NCI-H446 (cell line): Measurements from ENCODE around the gene P4HB.

ENCODE experiments used
- DNase-seq, 2 experiments: peaks; one replicate each; lab custom pipeline; 2025; lab: John Stamatoyannopoulos, UW

P4HB gene

DNA sequence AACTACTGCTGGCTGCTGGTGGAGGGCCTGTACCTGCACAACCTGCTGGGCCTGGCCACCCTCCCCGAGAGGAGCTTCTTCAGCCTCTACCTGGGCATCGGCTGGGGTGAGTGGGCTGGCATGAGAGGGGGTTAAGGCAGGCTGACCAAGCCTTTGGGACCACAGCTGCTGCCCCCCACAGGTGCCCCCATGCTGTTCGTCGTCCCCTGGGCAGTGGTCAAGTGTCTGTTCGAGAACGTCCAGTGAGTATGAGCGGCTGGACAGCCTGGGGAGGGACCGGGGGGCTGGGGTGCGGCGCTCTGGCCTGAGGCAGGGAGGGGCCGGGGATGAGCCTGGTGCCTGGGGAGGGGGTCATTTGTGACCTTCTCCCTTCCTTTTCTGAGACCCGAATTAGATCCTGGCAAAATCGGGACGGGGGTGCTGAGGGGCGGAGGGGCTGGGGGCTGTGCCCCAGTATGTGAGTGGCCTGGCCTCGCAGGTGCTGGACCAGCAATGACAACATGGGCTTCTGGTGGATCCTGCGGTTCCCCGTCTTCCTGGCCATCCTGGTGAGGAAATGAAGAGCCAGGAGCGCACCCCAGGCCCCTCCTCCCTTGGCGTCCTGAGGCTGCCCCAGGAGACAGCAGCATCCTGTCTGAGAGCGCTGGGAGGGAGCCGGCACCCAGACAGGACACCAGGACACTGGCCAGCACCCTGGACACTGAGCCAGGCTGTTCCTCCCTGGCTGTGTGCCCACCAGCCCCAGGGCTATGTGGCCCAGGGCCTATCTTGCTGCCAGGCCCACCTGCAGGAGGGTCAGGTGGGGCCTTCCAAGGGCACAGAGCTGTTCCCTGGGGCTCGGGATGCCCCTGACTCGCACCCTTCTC lies 48.4 kb downstream of the P4HB start:
- DNase-seq: no peak

DNA sequence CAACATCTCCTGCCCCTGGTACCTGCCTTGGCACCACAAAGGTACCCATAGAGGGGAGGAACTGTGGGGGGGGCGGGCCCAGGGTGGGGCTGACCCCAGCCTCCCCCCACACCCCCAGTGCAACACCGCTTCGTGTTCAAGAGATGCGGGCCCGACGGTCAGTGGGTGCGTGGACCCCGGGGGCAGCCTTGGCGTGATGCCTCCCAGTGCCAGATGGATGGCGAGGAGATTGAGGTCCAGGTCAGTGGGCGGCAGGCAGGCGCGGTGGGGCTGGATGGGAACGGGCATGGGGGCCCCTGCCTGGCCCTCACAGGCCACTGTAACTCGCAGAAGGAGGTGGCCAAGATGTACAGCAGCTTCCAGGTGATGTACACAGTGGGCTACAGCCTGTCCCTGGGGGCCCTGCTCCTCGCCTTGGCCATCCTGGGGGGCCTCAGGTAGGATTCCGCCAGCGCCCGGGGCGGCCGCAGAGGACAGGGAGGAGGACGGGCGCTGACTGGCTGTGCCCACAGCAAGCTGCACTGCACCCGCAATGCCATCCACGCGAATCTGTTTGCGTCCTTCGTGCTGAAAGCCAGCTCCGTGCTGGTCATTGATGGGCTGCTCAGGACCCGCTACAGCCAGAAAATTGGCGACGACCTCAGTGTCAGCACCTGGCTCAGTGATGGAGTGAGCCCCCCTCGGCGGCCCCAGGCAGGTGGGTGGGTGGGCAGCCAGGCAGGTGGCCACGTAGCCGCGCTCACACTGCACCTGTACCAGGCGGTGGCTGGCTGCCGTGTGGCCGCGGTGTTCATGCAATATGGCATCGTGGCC lies 49.2 kb downstream of the P4HB start:
- no peak for DNase-seq

DNA sequence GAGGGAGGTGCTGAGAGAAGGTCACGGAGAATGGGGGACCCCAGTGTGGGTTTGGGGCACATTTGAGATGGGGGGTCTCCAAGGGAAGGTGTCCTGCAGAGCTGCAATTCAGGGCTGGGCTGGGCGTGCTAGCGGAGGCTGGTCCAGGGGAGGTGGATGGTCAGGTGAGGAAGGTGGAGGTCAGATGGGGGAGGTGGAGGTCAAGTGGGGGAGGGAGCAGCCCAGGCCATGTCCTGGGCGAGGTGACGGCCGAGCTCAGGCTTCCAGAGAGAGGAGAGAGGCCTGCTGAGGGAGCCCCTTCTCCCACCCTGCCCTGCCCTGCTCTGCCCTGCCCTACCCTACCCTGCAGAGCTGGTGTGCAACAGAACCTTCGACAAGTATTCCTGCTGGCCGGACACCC lies 49.9 kb downstream of the P4HB start:
- DNase-seq: no peak

DNA sequence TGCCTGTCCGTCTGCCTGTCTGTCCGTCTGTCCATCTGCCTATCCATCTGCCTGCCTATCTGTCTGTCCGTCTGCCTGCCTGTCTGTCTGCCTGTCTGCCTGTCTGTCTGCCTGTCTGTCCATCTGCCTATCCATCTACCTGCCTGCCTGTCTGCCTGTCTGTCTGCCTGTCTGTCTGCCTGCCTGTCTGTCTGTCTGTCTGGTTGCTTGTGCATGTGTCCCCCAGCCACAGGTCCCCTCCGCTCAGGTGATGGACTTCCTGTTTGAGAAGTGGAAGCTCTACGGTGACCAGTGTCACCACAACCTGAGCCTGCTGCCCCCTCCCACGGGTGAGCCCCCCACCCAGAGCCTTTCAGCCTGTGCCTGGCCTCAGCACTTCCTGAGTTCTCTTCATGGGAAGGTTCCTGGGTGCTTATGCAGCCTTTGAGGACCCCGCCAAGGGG lies 50.8 kb downstream of the P4HB start:
- no peak for DNase-seq

DNA sequence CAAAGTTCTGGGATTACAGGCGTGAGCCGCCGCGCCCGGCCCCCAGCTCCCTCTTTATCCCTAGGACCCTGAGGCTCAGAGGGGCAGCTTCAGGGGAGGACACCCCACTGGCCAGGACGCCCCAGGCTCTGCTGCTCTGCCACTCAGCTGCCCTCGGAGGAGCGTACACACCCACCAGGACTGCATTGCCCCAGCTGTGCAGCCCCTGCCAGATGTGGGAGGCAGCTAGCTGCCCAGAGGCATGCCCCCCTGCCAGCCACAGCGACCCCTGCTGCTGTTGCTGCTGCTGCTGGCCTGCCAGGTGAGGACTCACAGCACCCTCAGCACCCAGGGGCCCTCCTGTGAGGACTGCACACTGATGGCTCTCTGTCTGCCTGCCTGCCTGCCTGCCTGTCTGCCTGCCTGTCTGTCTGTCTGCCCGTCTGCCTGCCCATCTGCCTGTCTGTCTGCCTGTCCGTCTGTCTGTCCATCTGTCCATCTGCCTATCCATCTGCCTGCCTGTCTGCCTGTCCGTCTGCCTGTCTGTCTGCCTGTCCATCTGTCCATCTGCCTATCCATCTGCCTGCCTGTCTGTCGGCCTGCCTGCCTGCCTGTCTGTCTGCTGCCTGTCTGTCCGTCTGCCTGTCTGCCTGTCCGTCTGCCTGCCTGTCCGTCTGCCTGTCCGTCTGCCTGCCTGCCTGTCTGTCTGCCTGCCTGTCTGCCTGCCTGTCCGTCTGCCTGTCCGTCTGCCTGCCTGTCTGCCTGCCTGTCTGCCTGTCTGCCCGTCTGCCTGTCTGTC lies 51.4 kb downstream of the P4HB start:
- DNase-seq: no peak

DNA sequence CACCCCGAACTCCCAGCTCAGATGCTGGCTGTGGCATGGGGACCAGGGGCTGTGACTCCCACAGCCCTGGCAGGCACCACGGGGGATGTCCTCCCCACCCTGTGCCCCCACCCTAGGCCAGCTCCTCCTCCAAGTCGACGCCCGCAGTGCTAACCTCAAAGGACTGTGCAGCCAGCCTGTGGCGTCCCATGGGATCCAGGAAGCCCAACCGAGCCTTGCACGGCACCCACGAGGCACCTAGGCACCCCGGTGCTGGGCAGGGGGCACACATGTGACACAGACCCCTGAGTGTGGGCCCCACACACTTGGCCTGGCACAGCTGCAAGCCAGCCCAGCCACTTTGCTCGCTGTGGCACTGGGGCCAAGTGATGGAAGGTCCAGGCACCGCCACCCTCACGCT lies 52.5 kb downstream of the P4HB start:
- DNase-seq: no peak

DNA sequence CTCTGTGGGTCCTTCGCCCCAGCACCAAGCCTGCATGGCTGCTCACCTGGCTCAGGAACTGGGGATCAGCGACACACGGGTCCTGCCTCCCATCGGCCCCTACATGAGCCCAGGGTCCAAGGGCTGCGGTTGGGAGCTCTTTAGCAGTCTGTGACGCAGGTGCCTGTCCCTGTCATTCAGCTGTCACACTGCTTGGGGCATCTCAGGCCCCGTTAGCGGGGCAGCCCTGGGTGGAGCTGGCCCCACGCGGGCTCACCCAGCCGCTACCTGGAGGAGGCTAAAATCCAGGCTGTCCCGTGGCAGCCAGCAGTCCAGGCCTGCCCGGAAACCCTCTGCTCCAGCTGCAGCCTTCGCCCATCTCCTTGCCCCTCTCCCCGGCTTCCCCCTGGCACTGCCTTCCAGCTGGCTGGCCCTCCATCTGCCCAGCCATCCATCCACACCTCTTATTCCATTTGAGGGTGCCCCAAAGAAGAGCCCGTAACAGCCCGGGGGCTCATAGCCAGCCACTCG lies 53.1 kb downstream of the P4HB start:
- DNase-seq: no peak

DNA sequence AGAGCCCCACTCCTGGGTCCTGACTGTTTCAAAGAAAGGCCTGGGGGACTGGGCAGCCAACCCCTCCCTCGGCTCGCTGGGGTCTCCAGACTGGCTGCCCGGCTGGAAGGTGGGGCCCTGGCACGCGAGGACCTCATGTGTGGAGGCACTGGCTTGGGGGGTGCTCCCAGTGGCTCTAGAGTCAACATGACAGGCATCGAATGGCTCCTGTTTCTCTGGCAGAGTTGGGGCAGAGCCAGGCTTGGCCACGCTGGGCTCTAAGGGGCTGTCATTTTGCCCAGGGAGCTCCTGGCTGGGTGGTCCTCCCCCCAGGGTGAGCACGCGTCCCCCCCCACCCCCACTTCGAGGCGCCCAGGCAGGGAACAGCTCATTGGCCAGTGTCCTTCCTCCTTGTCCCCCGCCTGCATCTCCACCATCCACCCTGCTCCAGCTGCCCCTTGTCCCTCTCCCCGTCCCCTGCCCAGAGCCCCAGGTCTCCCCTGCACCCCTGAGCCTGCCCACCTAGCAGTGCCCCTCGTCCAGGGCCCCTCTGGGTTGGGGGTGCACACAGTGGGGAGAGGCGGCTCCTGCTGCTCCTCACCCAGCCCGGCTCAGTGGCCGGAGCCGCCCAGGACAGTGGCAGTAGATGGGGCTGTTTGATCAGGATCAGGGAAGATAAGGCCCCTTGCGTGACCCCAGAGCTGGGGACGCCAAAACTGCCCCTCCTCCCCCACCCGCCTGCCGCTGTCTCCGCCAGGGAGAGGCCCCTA lies 53.7 kb downstream of the P4HB start:
- DNase-seq: no peak

DNA sequence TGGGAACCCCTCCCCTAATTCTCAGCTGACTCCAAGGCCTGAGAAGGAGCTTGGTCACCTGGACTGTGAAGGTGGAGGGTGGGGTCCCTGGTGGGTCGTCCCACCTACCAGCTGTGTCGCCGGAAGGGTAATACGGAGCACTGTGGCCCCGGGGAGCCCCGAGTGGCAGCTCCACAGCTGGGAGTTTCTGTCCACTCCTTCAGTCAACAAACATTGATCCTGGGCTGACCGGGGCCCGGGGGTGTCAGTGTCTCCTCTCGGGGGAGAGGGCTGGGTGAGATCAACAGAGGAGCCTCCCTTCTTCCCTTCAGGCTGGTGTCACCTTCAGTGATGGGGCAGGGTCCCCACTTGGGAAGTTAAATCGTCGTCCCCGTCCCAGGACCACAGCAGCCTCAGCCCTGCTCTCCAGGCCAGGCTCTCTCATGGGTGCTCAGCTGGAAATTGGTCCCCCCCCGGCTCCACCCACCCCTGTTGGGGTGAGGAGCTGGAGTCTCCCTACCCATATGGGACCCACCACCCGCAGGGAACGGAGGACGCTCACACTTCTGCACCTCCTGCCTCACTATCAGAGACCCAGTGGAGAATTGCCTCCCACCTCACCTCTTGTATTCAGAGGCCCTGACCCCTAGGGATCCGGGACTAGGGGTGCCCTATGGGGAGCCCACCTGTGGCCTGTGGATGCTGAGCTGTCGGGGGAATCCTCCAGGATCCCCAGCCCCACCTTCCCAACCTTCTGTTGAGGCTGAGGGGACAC lies 54.5 kb downstream of the P4HB start:
- DNase-seq: no peak

DNA sequence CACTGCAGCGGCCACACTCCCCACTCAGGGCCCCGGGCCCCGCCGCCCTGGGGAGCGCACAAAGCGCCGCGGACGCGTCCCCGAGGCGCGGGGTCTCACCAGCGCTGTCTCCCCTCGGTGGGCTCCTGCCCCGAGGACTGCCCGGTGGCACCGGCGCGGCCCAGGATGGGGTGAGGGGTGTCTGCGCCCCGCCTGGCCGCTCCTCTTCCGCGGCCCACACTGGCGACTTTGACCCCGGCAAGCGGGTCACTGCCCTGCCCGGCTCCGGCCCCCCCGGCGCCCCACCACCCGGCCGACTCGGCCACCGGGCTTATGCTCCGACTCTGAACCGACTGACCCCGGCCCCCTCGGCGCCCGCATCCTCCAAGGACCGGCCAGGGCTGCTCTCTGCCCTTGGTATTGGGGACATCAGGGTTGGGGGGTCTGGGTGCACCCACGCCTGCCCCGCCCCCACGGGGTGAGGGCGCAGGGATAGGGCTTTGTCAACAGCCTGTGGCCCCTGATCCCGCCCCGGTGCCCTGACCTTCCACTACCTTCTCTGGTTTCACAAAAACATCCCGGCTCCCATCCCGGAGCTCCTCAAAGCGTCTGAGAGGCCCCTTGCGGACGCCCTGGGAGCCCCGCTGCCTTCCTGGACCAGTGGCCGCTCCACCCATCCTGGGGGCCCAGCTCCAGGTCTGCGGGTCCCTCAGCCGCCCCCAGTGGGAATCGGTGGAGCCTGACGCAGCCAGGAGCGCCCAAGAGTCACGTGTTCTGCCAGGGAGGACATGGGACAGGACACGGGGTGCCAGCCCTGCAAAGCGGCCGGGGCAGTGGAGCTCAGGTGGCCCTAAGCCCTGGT lies 55.6 kb downstream of the P4HB start:
- DNase-seq: no peak

DNA sequence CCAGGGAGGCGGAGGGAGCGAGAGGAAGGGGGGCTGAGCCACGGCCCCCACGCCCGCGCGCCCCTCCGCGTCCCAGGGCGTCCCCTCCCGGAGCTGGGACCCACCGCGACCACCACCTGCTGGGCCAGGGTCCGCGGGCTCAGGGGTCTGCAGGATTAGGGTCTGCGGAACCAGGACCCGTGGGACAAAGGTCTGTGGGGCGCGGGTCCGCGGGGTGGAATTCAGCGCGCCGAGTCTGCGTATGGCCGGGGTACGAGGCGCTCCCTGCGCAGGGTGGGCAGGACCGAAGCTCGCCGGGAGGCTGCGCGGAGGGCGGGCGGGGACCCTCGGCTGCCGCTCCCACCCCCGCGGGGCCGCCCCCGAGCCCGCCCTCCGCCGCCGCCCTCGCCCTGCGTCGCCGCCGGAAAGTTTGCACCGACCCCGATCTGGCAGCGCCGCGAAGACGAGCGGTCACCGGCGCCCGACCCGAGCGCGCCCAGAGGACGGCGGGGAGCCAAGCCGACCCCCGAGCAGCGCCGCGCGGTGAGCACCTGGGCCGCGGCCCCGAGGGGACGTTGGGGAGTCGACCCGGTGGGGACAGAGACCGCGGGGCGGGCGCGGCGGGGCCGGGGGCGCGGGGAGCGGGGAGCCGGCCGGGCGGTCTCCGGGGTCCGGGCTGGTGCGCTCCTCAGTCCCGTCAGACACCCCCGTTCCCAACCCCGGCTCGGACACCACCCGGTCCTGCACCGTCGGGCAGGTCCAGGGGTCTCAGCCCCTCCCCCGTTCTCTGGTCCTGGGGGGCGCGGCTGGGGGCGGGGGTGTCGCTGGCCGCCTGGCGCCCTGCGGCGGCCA lies 56.4 kb downstream of the P4HB start, which contains the start of gene GCGR:
TSS of gene GCGR (plus strand) at position 423 of the 831 bp plus-strand sequence. CDS start 4,869 bp downstream, outside the sequence.
- no peak for DNase-seq

DNA sequence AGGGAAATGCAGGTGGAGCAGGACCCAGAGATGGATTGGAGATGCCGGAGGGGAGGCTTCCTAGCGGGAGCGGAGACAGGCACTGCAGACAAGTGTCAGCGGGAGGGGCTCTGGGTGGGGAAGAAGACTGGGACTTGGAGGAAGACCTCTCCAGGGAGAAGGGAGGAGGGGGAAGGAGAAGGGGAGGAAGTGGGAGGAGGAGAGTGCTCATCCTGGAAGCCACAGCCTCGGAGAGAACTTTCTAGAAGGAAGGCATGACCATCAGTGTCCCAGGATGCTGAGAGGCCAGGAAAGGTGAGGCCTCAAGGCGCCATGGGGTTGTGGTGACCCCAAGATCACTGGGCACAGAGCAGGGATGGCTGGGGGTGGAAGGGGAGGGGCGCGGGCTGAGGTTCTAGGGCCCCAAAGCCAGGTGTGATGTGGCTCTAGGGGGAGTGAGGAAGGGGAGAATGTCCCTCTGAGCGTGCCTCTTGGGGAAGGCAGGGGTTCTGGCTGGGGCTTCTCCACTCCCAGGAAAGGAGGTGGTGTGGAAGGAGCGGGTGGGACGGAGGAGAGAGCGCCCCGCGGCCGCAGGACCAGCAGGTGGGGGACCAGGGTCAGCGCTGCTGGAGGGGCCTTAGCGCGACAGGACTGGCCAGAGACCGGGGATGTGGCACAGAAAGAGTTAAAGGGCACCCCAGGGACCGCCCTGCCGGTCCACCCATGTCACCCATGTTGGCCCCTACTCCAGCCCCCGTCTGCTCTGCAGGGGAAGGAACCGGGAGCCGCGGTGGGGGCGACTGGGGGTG lies 57.3 kb downstream of the P4HB start:
- no peak for DNase-seq

DNA sequence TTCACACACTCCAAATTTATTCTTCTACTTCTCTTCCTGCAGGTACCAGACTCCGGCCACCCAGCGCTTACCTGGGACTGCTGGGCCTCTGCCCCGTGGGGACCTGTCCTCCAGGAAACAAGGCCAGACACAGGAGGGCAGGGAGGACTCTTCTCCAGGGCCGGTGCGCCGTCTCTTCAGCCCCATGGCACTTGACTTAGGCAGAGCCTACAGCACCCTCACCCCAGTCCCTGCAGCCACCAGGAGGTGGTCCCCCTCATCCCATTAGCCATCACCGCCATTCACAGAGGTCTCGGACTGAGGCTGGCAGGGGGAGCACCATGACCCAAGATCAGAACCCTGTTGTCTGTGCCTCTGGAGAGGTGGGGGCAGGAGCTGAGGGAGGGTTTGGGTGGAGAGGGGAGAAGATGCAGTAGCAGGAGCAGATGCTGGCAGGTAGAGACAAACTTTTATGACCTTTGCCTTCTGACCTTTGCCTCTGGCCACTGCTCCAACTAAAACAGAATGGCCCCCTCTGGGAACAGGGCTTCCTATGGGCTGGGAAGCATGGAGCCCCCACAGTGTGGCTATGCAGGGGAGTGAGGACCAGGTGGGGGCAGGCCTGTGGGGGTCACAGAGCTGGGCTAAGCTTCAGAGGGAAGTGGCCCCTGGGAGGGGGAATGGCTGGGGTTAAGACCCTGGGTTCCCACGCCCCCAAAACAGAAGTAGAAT lies 58.1 kb downstream of the P4HB start:
- DNase-seq: no peak

DNA sequence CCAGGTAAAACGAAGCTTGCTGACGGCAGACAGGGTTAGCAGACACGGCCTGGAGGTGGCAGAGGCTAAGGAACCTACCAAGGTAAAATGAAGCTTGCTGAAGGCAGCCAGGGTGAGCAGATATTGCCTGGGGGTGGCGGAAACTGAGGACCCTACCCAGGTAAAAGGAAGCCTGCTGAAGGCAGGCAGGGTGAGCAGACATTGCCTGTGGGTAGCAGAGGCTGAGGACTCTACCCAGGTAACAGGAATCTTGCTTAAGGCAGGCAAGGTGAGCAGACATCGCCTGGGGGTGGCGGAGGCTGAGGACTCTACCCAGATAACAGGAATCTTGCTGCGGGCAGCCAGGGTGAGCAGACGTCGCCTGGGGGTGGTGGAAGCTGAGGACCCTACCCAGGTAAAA lies 59.0 kb downstream of the P4HB start:
- no peak for DNase-seq

DNA sequence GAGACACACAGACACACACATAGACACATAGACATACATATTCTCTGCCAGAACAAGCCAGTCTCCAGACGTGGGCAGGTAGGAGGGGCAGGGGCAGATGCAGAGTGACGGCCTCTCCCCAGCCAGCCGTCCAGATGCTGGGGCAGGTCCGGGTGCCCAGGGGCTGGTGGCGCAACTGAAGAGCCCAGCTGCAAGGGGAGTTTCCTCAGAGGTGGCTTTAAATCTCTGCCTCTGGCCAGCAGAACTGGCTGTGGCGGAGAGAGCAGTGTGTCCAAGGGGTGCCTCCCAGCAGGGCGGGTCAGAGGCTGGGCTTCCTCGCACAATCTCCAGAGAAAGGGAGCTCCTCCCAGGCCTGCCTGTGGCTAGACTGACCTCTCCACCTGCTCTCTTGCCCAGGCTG lies 65.8 kb downstream of the P4HB start:
- DNase-seq: no peak

DNA sequence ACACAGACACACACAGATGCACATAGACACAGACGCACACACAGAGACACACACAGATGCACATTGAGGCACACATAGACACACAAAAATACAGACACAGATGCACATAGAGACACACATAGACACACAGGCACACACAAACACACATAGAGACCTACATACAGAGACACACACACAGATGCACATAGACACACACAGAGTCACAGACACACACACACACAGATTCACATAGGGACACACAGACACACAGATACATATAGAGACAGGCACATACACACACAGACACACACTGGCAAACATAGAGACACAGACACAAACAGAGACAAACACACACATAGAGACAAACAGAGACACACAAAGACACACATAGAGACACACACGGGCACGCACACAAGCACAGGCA lies 66.3 kb downstream of the P4HB start:
- DNase-seq: no peak
